Stimulated activated CD4-positive, alpha-beta T cell treated with anti-CD3 and anti-CD28 coated beads, TNF-alpha, amount 100 ng/mL, for 4 hours (primary cell): ENCODE measurements around the gene GNG2.

Experiments
- DNase-seq, 3 experiments: peaks; one replicate each; pipeline ENCODE4 v3.0.0-alpha.2; 2020; ENCODE audit warnings: low read depth in 3 of 3

The GNG2 gene

DNA sequence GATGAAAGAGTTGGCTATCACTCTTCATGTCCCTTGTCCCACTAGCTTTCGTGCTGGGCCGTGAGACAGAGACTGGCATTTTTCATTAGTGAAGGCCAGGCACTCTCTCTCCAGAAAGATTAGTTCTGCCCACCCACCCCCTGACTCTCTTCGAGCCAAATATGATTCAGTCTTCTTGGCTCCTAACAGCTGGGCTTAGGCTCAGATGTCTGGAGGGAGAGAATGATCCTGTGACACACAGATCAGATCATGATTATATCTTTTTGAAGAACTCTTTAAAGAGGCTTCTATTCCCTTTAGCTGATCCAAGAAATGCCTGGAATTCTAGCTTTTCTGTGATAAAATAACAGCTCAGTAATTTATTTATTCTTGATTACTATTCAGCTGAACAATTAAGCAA, 5.2 kb upstream of the GNG2 start:
- DNase-seq: no peak

DNA sequence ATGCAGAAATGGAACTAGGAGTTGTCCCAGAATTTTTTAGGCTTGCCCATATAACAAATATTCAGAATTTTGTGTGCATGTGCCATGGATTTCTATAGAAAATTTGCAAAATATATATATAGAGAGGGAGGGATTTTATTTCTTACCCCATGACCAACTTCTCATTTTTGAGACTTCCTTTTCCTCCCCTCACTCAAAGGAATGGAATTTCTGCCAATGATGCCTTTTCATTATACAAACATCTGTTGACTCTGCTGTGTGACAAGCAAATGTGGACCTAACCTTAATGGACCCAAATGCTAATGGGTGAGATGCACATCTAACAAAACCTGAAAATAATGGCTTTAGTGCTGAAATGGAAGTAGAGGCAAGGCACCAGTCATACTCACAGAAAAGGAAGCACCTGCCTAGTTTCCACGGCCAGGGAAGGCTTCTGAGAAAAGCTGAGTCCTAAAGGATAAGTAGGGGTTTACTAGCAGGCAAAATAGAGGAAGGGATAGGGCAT, 3.6 kb upstream of the GNG2 start:
- no peak for DNase-seq

DNA sequence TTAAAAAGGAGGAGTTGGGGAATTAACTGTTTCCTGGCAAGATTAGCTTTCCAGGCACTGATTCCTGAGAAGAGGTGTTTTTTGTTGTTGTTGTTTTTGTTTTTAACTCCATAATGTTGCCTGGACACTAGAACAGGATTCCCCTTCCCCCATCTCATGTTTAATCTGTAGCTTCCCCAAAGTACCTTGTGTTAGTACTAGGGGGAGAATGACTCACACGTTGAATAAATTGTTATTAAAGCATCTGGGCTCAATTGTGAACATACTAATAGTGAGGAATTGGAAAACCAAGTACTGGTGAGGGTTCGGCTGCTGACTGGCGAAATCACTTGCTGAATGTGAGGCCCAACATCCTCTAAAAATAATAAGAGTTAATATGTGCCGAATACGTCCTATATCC, 1.3 kb upstream of the GNG2 start:
- no peak for DNase-seq

DNA sequence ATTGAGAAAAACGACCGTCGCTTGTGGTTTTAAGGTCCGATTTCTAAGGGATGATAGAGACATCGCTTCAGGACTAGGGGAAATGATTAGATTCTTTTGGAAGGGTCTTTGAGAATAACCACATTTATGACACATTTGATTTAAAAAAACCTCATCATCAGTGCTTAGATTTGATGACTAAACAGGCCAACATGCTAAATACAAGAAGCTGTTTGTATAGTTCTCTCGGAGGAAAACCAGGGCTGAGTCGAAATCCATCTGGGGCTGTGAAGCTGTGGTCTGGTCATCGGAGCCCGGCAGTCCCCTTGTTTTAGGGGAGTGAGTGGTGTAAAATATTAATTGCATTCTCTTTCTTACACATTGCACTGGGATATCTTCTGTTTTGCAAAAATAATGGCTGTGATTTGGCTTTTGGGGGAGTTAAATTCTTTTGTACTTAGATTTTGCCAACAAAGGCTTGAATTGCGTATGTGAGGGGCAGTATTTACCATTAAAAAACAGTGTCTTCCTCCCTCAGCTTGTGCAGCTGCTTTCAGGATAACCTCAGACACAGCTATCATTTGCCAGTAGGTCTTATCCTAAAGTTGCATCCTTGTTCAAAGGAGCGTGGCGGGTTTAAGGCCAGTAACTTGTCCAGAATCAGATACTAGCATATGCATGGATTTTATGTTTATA, 550 bp downstream of the GNG2 start:
- no peak for DNase-seq

DNA sequence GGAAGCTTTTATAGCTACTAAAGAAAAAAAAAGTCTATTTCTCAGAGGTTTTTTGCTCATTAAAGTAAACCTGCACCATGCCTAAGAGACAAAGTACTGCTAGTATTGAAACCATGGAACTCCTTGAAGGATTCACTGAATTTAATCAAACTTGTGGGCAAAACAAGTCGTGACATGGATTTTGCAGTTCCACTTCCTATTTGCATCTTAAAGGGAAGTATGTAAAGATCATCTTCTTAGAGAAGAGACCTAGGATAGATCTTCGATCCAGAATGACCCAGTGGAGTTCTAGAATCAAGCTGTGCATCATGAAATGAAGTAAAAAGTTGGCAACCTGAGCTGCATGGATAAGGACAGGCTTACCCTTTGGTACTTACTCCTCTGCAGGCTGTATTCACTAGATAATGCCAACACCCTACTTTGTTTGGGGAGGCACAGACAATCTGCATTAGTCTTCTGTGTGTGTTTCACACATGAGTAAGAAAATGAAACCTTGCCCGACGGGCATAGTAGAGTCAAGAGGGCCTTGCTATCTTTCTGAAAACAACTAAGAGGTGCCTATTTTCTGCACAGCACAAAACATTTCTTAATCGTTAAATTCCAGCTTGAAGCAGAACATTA, 1.9 kb downstream of the GNG2 start:
- no peak for DNase-seq

DNA sequence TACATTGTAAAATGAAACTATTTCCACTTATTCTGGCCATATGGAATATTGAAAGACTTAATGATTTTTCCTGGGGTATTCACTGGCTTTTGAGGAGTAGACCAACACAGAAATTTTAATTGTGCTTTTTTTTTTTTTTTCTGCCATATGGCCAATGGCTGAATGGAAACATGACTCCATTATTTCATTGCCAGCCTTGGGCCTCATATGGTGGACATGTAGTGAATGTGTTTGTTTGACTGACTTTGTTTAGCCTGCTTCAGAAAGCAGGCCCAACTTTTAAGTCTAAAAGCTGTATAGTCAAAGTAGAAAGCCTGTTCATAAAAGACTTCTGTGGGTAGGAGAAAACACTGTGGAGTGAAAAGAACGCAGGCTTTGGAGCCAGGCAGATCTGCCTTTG, 2.4 kb downstream of the GNG2 start:
- DNase-seq: no peak

DNA sequence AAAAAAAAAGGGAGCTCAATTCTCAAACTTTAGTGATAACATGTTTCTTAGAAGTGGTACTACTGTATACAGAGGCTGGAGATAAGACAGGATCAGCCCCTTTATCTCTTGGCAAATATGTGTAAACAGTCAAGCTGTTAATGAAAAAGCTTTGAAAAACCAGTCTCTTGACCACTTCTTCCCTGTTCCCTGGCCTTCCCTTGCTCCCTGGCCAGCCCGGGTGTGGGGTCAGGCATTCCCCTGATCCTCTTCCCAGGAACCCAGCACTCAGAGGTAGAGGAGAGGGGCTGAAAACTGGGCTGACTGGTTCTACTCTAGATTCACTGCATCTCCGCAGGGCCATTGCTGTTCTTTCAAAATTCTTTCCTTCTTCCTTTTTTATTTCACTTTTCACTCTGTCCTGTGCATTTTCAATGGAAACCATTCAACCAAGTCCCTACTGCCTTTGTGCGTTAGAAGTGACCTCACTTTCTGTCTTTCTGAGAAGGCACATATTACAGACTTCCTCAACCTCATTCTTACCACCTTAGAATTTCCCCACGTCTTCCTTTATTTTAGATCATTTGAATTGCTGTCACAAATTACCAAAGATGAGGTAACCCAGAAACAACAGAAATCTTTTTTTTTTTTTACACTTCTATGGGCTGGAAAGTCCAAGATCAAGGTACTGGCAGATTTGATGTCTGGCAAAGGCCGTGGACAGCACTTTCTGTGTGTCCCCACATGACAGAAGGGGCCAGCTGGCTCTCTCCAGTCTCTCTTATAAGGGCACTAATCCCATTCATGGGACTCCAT, 5.7 kb downstream of the GNG2 start:
- no peak for DNase-seq

DNA sequence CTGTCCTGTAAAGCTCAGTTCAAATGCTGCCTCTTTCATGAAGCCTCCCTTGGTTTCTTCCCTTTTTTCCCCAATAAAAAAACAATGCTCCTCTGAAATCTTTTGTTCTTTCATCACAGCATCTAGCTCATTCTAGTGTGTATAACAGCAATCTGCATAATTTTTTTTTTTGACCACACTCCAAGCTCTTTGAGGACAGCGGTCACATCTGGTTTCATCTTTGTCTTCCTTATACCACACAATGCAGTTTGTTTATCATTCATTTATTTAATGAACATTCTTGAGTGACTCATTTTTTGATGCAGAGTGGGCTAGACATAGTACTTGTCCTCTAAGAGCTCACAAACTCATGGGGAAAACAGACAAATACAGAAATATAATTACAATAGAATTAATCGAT, 7.3 kb downstream of the GNG2 start:
- DNase-seq: no peak

DNA sequence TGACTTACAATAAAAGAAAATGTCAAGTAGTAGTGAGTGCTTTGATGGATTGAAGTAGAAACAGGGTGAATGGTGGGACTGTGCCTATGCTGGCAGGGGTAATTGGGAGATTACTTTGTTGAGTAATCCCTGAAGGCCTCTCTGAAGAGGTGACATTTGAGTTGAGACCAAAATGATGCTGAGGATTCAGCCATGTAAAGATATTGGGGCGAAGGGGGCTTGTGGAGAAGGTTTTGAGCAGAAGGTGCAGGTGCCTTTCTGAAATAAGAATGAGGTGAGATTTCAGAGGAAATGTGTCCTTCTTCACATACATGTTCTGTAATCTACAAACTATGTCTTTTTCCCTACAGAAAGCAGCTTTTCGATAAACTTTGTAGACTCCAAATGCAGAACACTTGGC, 8.0 kb downstream of the GNG2 start:
- DNase-seq: no peak

DNA sequence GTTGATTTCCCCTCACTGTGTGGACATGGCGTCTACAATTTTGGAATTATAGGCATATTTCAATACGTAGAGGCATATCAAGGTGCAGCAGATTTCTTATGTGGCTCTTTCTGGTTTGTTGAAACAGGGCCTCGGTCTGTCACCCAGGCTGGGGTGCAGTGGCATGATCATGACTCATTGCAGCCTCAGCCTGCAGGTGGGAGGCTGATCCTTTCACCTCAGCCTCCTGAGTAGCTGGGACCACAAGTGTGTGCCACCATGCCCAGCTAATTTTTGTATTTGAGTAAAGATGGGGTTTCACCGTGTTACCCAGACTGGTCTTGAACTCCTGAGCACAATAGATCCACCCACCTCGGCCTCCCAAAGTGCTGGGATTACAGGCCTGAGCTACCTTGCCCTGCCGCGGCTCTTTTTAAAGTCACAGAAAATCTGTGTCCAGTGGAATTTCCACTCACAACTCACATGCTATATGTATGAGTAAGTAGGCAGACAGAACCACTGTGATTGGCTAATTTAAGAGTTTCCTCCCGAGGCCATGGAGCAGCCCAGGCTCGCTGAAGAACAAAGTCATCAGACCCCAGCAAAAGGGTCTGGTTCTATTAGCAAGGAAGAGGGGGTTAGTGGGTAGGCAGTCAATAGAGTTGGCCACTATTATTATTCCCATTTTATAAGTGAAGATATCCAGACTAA, 9.1 kb downstream of the GNG2 start:
- peak in 2 of 3 experiments; percentile 30 to 36 for DNase-seq

DNA sequence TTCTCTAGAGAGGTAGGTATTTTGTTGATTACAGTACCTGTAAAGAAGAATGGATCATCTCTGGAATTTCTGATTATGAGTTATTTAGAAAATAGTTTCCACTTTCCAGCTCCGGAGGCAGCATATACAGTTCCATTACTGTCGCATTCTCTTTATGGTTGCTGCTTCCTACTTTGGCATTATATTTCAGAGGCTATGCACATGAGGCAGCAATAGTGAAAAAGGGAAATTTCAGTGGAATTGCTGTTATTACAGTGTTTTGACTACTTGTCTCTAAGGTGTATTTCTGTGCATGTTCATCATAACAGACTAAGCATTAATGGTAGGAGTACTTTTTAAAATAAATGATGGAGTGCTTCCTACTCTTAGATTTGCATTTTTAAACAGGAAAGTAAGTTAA, 10.2 kb downstream of the GNG2 start:
- no peak for DNase-seq

DNA sequence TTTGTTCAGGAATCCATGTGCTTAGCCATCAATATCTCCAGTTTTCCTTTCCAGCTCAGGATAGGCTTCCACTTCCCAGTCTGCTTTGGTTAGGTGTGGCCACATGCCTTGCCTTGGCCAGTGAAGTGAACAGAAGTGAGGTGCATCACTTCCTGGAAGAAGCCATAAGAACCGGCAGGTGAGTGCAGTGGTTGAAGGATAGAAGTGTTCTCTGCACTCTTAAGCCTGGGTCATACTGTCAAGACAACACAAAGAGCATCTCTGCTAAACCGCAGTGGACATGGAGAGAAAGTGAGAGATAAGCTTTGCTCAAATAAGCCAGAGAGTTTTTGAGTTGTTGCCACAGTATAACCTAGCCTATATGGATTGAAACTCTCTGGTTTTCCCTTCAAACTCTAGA, 11.4 kb downstream of the GNG2 start:
- no peak for DNase-seq

DNA sequence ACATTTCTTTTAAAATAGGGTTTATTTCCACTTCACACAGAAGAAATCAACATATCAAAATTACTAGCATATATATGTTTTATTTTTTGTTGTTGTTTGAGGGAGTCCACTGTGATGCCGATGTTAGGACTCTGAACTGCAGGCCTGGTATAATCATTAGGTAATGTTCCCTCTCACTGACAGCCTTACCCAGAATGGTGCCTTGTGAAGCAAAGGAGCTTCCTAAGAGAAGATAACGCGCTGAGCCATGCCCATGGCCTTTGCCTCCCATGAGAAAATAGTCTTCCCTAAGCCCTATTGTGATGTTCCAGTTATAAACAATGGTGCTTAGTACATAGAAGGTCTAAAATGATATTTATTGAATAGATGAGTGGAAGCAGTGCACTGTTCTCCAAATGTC, 12.0 kb downstream of the GNG2 start:
- no peak for DNase-seq

DNA sequence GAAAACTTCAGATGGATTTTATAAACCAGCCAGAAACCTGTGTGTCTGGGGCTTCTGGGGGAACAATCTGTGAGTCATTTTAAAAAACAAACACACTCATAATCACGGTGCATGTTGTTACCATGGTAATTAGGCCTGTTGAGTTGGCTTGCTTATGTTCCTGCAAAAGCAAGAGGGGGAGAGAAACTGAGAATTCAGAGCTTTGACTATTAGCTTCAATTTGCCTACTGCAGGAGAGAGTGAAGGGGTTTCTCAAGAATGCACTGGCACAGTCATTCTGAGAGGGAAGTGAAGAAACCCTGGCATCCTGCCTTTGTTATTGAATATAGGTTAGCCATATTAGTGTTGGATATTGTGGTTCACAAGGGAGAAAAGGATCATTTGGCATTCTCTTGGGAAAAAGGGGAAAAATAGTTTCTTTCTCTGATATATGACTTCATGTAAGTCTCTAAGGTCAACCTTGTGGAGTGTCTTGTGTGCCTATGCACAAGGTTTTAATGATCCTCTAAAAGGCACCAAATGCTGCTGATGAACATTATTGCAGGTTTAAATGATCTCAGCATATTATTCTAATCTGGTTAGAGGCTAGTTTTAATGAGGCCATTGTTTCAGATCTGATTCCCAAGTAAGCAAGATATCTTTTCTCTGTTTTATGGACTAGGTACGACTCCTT, 12.9 kb downstream of the GNG2 start:
- no peak for DNase-seq

DNA sequence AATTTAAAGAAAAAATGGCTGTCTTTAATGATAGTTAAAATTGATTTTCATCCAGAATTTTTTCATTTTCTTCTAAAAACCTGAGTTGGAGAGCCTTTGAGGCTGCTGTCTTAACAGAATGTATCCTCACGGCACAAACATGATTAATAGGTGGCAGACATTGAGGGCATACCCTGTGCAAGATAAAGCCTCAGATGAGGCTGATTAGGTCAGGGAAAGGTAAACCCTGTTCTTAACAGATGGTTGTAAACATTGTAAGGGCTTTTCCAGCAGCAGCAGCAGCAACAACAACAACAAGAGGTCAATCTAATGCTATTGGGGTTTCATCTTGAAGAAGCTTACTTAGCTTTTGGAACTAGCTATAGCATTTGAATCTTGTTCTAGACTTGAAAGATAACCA, 17.4 kb downstream of the GNG2 start:
- no peak for DNase-seq

DNA sequence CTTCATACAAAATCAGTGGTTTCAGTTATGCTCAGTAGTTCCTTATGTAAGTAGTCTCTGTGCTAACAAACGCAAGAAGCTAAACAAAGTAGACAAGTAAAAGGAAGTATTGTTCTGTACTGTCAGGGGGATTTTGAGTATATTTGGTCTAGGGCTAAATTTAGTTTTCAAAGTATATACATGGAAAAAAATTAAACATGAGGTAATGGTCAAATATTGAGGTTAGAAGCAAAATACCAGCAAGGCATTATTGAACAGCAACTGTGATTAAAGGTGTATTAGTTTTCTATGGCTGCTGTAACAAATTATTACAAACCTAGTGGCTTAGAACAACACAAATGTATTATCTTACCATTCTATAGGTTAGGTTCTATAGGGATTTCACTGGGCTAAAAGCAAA, 18.8 kb downstream of the GNG2 start:
- no peak for DNase-seq

DNA sequence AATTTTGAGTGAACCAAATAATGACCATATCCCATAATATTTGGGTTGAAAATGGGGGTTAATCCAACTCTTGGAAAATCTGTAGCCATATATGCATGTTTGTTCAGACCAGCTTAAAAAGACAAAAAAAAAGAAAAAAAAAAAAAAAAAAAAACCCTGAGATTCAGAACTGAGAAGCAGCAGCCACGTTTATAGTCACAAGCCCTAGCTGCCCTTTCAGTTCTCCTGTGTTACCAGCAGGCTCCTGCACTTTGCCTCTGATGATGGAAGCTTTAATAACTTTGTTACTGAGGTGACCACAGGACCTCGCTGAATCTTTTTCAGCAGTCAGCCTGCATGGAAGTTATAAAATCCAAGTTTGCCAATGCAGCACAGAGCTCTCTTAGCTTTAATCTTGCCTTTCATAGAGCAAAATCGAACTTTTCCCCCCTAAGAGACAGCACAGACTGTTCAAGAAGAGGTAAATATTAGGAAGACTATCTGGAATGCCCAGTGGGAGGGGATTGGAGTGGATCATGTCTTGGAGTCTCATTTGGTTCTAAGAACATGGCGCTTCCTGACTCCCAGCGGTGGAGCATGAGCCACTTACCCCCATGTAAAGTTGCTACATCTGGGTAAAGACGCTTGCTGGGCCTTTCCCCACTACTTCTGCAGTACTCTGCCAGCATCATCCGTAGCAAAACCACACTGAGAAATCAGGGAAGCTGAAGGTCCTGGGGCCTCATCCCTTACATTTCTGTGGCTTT, 20.6 kb downstream of the GNG2 start:
- DNase-seq: no peak

DNA sequence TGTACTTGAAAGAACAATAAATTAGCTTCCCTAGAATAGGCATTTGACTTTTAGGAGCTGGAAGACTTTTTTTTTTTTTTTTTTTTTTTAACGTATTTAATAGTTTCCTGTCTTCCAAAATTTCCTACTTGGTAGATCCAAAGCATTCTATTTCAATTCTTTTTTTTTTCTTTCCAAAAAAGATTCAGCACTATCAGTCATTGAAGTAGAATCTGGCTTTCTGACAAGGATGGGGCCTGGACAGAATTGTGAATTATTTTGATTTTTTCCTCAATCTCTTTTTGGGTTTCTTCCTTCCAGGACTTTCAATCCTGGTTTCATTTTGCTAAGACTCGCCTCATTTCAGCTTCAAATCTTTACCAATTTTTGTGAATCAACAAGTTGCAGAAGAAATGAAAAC, 21.2 kb downstream of the GNG2 start:
- DNase-seq: no peak

DNA sequence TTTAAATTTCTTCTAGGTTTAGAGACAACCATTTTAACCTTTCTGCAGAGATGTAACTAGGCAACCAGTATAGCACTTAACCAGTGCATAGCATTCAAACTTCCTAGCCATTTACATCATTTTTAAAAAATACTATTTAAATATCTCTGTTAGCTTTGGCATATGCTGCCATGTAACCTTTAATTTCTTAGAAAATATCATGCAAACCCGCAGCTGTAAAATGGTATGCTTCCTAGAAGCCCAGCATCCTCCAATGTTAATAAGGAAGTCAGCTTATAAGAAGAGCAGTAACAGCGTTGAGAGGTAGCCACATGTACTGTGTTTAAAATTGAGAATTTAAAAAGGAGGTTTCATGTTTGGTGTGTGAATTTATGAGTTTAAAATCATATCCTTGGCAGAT, 22.8 kb downstream of the GNG2 start:
- no peak for DNase-seq

DNA sequence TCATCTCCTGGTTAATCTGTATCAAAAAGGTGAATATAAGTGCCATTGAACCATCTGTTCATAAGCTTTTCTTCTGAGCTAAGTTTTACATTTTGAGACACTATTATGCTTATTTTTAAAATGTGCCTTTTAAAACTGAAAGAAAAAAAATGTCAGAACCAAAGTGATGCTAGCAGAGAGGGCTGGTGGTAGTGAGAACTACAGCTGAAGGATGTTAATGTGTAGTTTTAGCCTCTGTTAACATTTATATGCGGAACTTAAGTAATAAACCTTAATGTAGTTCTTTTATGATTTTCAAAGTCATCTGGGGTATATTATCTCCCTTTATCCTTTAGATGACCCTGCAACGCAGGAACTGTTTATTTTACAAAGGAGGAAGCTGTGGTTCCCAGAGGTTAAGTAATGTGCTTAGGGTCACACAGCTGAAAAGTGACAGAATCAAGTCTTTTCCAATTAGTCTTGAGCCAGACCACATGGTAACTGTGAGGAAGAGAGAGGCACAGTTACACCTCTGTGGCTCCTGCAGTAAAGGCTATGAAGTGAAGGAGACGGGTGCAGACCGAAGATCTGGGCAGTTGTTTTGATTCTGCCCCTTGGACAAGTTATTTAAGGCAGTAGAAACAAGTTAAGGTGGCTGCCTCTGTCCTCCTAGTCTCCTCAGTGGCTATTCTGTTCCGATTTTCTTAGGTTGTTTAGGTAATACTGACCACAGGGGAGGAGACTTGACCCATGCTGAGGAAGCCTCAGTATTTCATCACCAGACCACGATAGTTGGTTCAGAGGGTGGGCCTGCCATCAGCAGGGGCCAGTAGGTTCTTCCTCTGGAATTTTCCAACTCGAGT, 23.9 kb downstream of the GNG2 start:
- no peak for DNase-seq
